MM.1S (cell line): ENCODE measurements around the gene HPSE2.
"Not testable (repeated sequence)": the region's sequence is repeated elsewhere in the genome, so short reads cannot be mapped to it uniquely, and the experiment has no call there.

ENCODE experiments used
- CTCF ChIP-seq: fragments of 300-600 bp; sonication (generic); IDR thresholded peaks from 2 replicates; pipeline ENCODE4 v1.5.1; 2016; ENCODE audit warnings: antibody characterized with exemption, low read length, mixed read lengths
- EZH2 ChIP-seq: fragments of 300-600 bp; sonication (generic); optimal IDR thresholded peaks from 2 replicates; pipeline ENCODE3; 2017; ENCODE audit warnings: low read depth, mild to moderate bottlenecking, antibody characterized with exemption, low read length, mixed read lengths

GRCh38 chr10:99132897-99133296 lies 102.8 kb downstream of the HPSE2 start:
- TF ChIP-seq CTCF, EZH2: not testable (repeated sequence)
